Activated CD4-positive, alpha-beta T cell treated with anti-CD3 and anti-CD28 coated beads, Interleukin-2, amount 50 U/mL, for 24 hours (primary cell): ENCODE measurements around the gene SLC1A4.
A peak's percentile ranks its signal among the peaks of the same experiment; 100 is the strongest.
"Not testable (repeated sequence)": the region's sequence is repeated elsewhere in the genome, so short reads cannot be mapped to it uniquely, and the experiment has no call there.

ENCODE experiments used
- DNase-seq, 2 donors: peaks; one replicate each; pipeline ENCODE4 v3.0.0-alpha.2; 2020; ENCODE audit warnings: low read depth in 1 of 2, low spot score in 1 of 2

Gene SLC1A4

GRCh38 chr2:64989126-64989981 lies at the start of gene SLC1A4:
TSS of gene SLC1A4 (plus strand) at chr2:64989399. CDS start at chr2:64989644, 245 bp downstream.
- DNase-seq = peak; percentile 64 to 74

- DNase-seq = no peak
Observed at GRCh38 chr2:64941143-64941542, 48.1 kb upstream of the SLC1A4 start.

- no peak for DNase-seq
Observed at GRCh38 chr2:64941801-64942200, 47.4 kb upstream of the SLC1A4 start.

- DNase-seq = no peak
Observed at GRCh38 chr2:64942693-64943092, 46.5 kb upstream of the SLC1A4 start.

- DNase-seq = no peak
Observed at GRCh38 chr2:64943387-64944150, 45.6 kb upstream of the SLC1A4 start.

GRCh38 chr2:64944484-64944883 lies 44.7 kb upstream of the SLC1A4 start:
- no peak for DNase-seq

GRCh38 chr2:64945973-64946768 lies 43.0 kb upstream of the SLC1A4 start:
- DNase-seq = peak; percentile 36 to 41

GRCh38 chr2:64946769-64947247 lies 42.4 kb upstream of the SLC1A4 start:
- DNase-seq = no peak

GRCh38 chr2:64947885-64948284 lies 41.3 kb upstream of the SLC1A4 start:
- DNase-seq = no peak

GRCh38 chr2:64950226-64951160 lies 38.7 kb upstream of the SLC1A4 start:
- no peak for DNase-seq

- no peak for DNase-seq
Observed at GRCh38 chr2:64951306-64951953, 37.8 kb upstream of the SLC1A4 start.

- no peak for DNase-seq
Observed at GRCh38 chr2:64952096-64952495, 37.1 kb upstream of the SLC1A4 start.

- DNase-seq = no peak
Observed at GRCh38 chr2:64952511-64953482, 36.4 kb upstream of the SLC1A4 start.

GRCh38 chr2:64955467-64955866 lies 33.7 kb upstream of the SLC1A4 start:
- no peak for DNase-seq

GRCh38 chr2:64957109-64957903 lies 31.9 kb upstream of the SLC1A4 start:
- no peak for DNase-seq

GRCh38 chr2:64958556-64958955 lies 30.6 kb upstream of the SLC1A4 start:
- DNase-seq = no peak

GRCh38 chr2:64960819-64961218 lies 28.4 kb upstream of the SLC1A4 start:
- DNase-seq = no peak

- not testable (repeated sequence) for DNase-seq
Observed at GRCh38 chr2:64963138-64963537, 26.1 kb upstream of the SLC1A4 start.
